CD4-positive, alpha-beta T cell treated with Interleukin-21 for 1 hour (primary cell): Measurements from ENCODE around the gene AMIGO2.

Experiments
- DNase-seq: peaks from one replicate; pipeline ENCODE4 v3.0.0-alpha.2; 2020

Gene AMIGO2

DNA sequence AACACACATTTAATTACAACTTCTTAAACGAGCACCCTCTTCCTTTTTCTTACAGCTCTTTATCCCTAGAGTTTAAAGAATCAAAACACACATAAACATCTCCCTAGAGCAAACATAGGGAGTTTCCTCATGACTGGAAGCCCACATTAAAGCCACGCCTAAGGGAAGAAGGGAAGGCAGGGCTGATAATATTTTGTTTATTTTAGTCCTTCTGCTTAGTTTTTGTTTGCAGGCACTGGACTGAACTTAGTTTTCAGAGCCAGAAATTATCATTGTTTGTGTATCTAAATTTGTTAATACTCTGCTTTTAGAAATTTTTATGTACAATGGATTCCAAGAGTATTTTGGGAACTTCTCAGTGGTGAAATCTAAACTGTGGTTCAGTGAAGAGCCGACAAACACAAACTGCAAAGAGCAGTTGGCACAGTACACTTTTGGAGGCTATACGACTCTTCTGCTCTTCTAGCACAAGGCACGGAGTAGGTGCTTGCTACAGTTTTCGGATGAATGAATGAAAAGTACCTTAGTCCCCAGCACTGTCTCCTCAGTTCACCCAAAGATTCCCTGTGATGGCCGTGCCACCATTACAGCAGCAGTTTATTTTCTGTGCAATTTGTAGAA lies 17.6 kb upstream of the AMIGO2 start:
- DNase-seq: no peak

GRCh38 chr12:47095446-47096236 lies 15.9 kb upstream of the AMIGO2 start:
- no peak for DNase-seq

DNA sequence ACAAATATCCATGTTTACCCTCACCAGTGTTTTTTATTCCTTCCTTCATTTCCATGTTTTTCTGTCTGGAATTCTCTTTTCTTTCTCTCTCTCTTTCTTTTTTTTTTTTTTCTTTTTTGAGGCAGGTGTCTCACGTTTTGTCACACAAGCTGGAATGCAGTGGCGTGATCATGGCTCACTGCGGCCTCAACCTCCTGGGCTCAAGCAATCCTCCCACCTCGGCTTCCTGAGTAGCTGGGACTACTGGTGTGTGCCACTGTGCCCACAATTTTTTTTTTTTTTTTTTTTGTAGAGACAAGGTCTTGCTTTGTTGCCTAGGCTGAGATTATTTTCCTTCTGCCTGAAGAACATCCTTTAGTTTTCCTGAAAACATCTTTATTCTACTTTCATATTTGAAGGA lies 15.0 kb upstream of the AMIGO2 start:
- no peak for DNase-seq

DNA sequence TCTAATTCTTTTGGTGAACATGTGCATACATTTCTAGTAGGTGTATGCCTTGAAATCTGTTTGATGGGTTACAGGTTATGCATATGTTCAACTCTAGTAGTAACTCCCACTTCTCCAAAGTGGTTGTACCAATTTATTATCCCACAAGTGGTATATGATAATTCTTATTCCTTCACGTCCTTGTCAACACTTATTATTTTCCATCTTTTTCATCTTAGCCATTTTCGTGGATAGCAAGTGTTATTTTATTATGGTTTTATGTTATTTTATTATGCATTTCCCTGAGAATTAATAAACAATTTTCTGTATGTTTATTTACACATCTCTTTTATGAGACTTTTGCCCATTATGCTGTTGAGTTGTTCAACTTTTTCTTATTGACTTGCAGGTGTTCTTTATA lies 11.2 kb upstream of the AMIGO2 start:
- DNase-seq: no peak

- no peak for DNase-seq
These were observed 8.5 kb upstream of the AMIGO2 start for GRCh38 chr12:47088021-47088944.

GRCh38 chr12:47087088-47087688 lies 7.4 kb upstream of the AMIGO2 start:
- no peak for DNase-seq

DNA sequence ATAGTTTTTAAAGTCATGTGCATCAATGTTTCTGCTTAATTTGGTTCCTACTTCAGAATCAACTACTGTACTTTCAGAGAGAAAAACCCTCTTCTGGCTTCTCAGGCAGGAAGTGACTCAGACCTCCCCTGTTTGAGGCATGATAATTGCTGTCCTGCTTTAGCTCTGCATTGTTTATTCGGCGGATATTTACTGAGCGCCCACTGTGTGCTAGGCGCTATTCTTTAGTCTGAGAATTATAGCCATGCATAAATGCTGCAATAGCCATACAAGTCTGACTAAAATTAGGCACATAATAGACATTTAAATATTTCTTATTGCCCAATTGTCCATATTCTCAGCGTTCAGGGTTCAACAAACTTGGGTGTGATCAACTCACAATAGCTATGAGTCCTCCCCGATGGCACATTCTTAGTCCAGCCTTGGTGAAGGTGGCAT lies 6.1 kb upstream of the AMIGO2 start:
- DNase-seq: peak; percentile 67

DNA sequence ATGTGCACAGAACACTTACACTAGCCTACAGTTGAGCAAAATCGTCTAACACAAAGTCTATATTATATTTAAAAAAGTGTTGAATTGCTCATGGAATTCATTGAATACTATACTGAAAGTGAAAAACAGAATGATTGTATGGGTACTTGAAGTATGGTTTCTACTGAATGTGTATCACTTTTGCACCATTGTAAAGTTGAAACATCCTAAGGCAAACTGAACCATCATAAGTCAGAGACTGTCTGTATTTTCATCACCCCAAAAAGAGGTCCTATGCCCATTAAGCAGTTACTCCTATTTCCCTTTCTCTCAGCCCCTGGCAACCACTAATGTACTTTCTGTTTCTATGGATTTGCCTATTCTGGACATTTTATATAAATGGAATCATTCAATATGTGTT lies 4.4 kb upstream of the AMIGO2 start:
- DNase-seq: no peak

DNA sequence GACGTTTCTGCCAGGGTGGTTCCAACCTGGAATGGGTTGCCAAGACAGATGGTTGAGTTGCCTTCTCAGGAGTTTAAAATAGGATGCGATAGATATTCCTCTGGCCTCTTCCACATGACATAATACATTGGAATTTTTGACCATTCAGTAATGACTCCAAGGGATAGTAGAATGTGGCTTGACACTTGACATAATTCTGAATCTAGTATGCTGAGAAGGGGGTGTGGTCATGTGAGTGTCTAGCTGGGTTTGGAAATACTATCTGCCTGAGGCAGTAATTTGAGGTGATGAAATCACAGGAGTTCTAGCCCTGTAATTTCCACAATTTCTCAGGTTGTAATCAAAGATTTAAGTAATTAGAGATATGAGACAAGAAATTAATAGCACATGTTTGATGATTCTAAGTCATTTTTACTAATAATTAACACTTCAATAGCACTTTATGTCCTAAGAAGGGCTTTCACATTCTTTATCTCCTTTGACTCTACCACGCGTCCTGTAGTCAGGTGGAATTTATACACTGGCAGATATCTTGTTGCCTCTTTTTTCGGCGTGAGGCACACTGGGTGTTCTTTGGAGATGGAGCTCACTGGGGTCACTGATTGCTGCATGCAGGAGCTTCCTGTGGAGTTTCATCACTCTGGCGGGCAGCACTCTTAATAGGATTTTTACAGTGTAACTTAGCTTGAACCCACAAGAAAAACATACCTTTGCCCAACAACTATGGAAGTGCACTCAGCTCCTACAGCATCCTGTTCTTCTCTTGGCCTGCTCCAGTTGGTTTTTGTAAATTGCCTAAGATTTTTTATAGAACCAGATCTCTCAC lies 3.2 kb upstream of the AMIGO2 start:
- no peak for DNase-seq

- DNase-seq: no peak
These were observed 2.5 kb upstream of the AMIGO2 start for GRCh38 chr12:47082283-47082682.

DNA sequence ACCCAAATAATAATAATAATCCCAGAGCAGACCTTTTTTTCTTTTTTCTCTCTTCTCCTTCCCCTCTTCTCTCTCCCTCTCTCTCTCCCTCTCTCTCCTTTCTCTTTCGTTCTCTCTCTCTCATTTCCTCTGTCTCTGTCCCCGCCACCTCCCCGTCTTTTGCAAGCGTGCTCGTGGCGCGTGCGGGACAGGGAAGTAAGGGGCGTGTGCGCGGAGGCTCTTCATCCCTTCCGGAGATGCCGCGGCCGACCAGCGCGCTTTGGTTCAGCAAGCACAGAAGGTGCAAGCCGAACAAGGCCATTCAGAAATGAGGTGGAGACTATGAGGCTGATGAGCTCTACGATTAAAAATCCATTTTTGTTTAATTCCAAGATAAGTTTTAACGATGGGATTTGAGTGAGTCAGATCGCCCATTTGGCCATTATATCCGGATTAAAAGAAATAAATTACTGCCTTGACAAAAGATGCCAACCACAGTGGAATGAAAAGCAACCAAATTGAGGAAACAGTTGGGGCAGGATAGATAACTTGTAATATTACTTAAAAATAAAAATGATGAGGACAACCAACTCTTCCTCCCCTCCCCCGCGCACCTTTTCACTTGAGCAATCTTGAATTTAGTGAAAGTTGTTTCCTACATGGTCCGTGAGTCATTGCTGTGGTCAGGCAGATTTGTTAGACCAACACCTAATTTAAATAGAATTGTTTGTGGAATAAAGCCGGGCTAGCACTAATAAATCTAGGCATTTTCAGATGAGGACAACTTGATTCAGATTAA lies 1.2 kb upstream of the AMIGO2 start:
- peak; percentile 63 for DNase-seq

DNA sequence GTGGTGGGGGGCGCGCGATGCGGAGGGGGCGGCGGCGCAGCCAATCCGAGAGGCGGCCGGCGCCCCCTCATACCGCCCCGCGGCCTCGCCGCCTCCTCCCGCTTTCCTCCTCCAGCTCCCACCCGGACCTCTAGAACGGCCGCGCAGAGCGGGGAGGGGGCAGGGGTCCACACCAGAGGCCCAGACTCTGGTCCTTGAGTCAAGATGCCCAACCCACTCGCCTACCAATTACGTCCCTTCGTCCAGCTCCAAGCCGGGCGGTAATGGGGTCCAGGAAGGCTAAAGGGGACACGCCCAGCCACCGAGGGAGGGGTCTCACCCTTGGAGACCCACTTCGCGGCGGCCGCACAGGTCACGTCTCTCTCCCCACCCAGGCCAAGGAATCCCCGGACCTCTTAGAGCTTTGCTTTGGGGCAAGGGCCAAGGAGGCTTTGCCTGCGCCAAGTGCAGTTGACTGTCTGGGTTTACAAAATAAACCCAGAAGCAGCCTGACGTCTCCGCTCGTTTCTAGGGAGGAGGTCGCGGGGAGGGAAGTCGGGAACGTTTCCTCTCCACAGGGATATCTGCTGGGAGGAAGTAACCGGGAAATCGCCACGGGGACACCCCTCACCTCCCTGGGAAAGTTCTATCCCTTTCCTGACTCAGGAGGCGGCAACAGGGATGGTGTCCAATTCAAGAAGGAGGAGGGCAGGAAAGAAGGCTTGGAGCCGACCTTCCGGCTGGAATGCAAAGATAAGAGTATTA lies 394 bp upstream of the AMIGO2 start:
- DNase-seq: peak; percentile 44

DNA sequence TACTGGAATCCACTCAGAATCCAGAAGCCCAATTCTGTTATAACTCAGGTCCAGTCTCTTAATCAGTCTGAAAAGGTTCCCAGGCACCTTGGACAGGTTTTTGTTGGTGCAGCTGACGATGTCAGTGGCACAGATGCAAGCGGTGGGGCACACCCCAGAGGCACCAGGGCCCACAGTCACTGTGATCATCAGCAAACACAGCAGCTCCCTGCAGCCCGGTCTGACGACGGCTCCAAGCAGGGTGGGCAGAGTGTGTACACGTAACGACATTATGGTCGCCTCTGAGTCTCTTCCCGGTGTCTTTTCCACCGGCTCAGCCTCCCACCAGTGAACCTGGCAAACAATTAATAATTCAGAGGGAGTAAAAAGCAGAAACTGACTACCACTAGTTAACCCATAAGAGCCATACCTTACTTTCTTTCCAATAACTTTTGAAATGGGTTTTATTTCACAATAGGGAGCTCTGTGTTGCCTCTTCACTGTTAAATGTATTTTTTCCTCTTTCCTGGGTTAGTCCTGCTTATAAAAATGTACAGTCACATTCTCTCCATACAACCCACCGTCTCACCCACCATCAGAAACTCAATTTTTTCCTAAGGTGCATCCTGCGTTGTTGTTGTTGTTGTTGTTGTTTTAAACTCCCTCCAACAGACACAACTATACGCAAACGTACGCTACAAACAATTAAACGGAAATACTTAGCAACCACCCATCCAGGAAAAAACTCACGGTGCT lies 859 bp downstream of the AMIGO2 start:
- DNase-seq: peak; percentile 42

DNA sequence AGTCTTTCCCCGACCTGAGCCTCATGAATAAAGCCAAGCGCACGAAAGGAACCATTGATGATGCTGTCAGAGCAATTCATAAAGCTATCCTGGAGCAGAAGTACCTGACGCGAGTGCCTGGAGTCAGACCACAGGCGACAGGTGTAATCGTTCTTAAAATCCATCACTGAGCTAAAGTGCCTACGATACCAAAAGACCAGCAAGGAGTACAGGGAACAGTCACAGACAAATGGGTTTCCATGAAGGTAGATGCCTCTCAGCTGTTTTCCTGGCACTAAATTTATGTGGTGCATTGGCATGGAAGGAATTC lies 1.7 kb downstream of the AMIGO2 start:
- DNase-seq: no peak

DNA sequence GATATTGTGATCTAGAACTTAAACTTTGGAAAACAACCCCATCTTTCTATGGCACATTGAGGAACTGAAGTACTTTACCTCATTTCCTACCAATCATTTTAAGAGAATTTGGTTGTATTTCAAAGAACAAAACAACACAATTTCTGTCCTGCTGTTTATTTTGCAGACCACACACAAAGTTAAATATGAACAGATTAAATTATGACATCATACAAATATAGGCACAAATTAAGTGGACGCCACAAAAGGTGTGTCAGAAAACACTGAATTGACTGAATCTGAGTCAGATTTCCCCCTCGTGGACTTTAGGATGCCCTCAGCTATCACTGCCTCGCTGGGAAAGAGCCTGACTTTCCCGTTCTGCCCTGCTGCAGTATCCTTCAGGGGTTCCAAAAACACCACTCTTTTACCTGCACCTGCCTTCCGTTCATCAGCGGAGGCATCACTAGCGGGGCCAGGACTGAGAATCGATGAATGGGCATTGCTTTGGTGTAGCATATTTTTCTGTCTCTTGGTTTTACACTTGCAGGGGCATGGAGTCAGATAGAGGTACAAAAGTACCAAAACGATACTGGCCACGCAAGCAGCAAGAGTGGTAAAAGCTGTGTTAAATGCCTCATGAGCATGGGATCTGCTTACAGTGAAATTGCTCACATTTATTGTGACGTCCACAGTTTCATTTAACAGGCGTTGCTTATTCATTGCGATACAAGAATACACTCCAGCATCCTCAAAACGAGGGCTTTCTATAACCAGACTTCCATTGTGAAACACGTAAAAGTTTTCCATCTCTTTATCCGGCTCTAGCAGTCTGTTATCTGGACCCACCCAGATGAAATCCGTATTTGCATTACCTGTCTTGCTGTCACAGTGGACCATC lies 2.3 kb downstream of the AMIGO2 start:
- DNase-seq: no peak

DNA sequence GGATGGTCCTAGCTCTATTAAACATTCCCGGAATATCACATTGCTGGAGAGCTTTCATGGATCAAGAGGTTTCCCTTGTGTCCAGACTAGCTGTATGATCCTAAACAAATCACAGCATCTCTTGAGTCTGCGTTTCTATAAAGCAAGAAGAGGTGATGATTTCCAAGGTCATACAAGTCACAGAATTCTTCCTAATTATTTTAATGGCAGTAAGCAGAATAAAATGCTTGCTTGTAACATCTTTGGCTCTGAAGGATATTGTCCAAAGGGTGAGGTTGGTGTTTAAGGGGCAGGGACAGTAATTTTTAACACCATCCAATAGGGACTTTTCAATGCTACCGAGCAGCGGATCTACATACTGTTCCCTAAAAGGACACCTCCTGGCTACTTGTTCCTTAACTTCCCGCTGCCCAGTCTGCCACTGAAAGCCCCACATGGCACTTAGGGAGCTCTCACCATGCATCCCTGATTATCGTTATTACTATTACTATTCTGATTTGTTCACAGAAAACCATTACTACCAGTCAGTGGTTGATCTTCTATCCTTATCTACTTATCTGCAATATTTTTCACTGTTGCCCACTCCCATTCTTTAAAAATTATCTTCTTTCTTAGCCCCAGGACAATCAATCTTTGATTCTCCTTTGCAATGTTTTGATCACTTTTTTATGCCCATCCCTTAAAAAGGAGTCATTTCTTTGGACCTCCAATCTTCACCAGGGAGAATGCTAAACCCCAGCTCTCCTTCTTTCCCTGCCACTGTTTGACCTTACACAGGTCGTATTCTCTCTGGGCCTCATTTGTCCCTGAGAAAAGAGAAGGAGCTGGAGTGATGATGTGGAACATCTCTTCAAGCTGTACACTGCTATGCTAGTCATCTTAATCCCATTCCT lies 4.3 kb downstream of the AMIGO2 start:
- DNase-seq: no peak

GRCh38 chr12:47074757-47075156 lies 5.0 kb downstream of the AMIGO2 start:
- no peak for DNase-seq

- no peak for DNase-seq
These were observed 5.8 kb downstream of the AMIGO2 start for GRCh38 chr12:47073951-47074350.
